Activated CD4-positive, alpha-beta T cell treated with anti-CD3 and anti-CD28 coated beads, Interleukin-2, amount 10 ng/mL, durations not matched to agents 24 days and 14 days (primary cell): ENCODE data around the gene ARL8B. TPM values are rescaled to one million over a fixed set of nuclear protein-coding genes. Genes with fewer than 3 reads are reported as not detected.
"Not testable (repeated sequence)": the region's sequence is repeated elsewhere in the genome, so short reads cannot be mapped to it uniquely, and the experiment has no call there.

Experiments
- DNase-seq: peaks from one replicate; pipeline ENCODE4 v3.0.0; 2022
- H3K27ac Mint-ChIP-seq: one replicate; pipeline ENCODE4 v1.8.0; 2022; ENCODE audit warnings: mild to moderate bottlenecking, mixed read lengths
- H3K27me3 Mint-ChIP-seq: one replicate; pipeline ENCODE4 v1.8.0; 2022; ENCODE audit warnings: mixed read lengths
- H3K36me3 Mint-ChIP-seq: one replicate; pipeline ENCODE4 v1.8.0; 2022; ENCODE audit warnings: low read depth, mild to moderate bottlenecking, mixed read lengths
- H3K4me1 Mint-ChIP-seq: one replicate; pipeline ENCODE4 v1.8.0; 2021; ENCODE audit warnings: mixed read lengths
- H3K4me3 Mint-ChIP-seq: one replicate; pipeline ENCODE4 v1.8.0; 2022; ENCODE audit warnings: mild to moderate bottlenecking, moderate library complexity, mixed read lengths
- H3K9me3 Mint-ChIP-seq: one replicate; pipeline ENCODE4 v1.8.0; 2021; ENCODE audit warnings: mixed read lengths
- intact Hi-C: fragments of 100-400 bp; cut with micrococcal nuclease; formaldehyde crosslinking; loops from one replicate; pipeline ENCODE4 v1.15.1; 2023
- total RNA-seq: library from RNA; stranded (reverse); gene quantifications from 2 replicates; pipeline ENCODE4 v1.2.3, GENCODE V29; 2022

The ARL8B gene
- total RNA-seq, result 46.8 and 50.4 TPM in 2 replicates

DNA sequence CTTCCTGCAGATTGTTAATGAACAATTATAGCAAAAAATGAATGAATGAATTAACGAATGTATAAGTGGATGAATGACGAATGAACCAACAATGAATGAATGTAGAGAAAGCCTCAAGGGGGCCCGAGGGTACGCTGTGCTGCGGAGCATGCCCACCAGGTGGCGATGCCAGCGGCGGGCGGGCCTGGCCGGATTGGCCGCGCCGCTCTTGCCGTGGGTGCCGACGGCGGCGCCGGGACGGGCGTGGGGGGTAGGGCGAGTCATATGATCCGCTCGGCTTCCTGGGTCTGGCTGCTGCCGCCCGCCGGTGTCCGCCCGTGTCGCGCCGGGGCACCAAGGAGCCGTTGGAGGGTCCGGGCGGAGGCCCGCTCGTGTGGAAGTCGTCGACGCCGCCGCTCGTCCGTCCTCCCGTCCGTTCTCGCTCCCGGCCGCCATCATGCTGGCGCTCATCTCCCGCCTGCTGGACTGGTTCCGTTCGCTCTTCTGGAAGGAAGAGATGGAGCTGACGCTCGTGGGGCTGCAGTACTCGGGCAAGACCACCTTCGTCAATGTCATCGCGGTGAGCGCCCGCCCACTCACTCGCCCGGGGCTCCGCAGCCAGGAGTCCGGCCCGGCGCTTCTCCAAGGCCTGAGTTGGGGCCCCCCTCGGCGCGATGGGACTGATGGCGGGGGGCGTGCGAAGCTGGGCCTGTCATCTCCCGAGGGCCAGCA, at the start of gene ARL8B:
ARL8B (plus strand) TSS at position 263 of the 711 bp plus-strand sequence; CDS start at position 437, 174 bp downstream.
- peaks cover 23% of the 10 kb centered on the region for H3K4me1 Mint-ChIP-seq

DNA sequence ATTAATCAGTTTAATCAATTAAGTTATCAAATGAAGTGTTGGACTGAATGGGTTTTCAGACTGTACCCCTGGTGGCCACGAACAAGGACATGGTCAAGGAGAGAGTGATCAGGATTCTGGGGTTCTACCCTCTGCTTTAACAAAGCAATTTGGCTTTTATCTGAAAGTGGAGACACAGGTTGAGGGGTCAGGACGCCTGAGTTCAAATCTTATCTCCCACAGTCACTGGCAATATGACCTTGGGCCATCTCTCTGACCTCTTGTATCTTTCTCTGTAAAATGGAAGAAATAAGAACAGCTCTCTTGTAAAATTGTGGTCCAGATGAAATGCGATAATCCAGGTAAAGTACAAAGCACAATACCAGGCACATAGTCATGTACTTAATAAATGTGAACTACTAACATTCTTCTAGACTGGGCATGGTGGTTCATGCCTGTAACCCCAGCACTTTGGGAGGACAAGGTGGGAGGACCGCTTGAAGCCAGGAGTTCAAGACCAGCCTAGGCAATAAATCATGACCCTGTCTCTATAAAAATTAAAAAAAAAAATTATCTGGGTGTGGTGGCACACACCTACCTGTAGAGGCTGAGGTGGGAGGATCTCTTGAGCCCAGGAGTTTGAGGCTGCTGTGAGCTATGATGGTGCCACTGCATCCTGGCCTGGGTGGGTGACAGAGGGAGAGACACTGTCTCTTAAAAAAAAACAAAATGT, 48.6 kb upstream of the ARL8B start:
- DNase-seq, result no peak
- H3K27ac Mint-ChIP-seq, result no peak overlapping the region
- H3K4me1 Mint-ChIP-seq, result no peaks in the 10 kb centered on the region
- H3K9me3 Mint-ChIP-seq, result no peaks in the 10 kb centered on the region
- peaks cover 24% of the 10 kb centered on the region for H3K27me3 Mint-ChIP-seq
- H3K4me3 Mint-ChIP-seq, result no peak overlapping the region
- intact Hi-C loops, result no loop called here
- no peaks in the 10 kb centered on the region for H3K36me3 Mint-ChIP-seq

More for the DNA sequence above, at the start of gene ARL8B:
- H3K36me3 Mint-ChIP-seq, result peaks cover 11% of the 10 kb centered on the region
- peak within 1 kb of the TSS; percentile 96 for H3K27ac Mint-ChIP-seq
- DNase-seq, result peak; percentile 98
- no peaks in the 10 kb centered on the region for H3K27me3 Mint-ChIP-seq
- H3K4me3 Mint-ChIP-seq, result peak within 1 kb of the TSS; percentile 85
- no peaks in the 10 kb centered on the region for H3K9me3 Mint-ChIP-seq
- intact Hi-C loops, result loop anchor here (1.0 to 10.0 kb wide), 9 partner anchors 40 to 819 kb away; partner anchors contain the start of genes BHLHE40, EDEM1, ITPR1 and SETMAR

DNA sequence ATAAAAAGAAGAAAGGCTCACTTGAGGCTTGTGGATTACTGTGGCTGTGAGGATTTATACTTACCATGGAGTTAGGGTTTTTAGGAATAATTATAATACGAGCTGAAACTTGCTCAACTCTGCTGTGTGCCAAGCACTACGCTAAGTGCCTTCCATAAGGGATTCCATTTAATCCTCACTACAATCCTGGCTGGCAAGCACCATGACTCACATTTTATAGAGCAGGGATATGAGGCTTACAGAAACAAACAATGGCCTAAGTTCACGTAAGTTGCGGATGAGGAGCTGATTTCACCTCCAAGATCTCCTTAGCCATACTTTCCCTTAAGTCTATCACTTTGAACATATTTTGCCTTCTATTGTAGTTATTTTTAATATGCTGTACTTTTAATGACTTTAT, 43.9 kb upstream of the ARL8B start:
- peaks cover 16% of the 10 kb centered on the region for H3K27me3 Mint-ChIP-seq
- H3K36me3 Mint-ChIP-seq, result no peaks in the 10 kb centered on the region
- H3K4me3 Mint-ChIP-seq, result no peak overlapping the region
- intact Hi-C loops, result no loop called here
- no peaks in the 10 kb centered on the region for H3K9me3 Mint-ChIP-seq
- DNase-seq, result no peak
- no peak overlapping the region for H3K27ac Mint-ChIP-seq
- no peaks in the 10 kb centered on the region for H3K4me1 Mint-ChIP-seq

DNA sequence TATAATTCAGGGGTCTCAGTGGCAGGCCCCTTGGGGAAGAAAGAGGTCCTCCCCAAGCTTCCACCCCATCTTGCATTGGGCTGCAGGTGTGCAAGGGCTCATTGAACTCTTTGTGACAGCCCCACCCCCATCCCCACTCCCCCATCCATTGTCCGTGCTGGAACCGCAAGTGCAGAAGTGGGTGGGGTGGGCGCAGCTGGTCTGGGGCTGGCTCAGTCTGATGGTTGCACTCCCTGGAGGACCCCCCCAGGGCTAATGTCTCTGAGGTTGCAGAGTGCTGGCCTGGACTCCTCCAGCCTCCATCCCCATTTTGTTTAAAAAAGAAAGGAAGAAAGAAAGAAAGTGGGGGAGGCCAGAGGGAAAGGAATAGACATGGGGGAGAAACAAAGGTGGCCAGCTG, 42.3 kb upstream of the ARL8B start:
- Mint-ChIP-seq H3K9me3 (no peaks in the 10 kb centered on the region), H3K4me1 (no peaks in the 10 kb centered on the region), H3K4me3 (no peak overlapping the region), H3K36me3 (no peaks in the 10 kb centered on the region), H3K27me3 (peaks cover 14% of the 10 kb centered on the region), H3K27ac (no peak overlapping the region)
- DNase-seq, result no peak
- intact Hi-C loops, result no loop called here

DNA sequence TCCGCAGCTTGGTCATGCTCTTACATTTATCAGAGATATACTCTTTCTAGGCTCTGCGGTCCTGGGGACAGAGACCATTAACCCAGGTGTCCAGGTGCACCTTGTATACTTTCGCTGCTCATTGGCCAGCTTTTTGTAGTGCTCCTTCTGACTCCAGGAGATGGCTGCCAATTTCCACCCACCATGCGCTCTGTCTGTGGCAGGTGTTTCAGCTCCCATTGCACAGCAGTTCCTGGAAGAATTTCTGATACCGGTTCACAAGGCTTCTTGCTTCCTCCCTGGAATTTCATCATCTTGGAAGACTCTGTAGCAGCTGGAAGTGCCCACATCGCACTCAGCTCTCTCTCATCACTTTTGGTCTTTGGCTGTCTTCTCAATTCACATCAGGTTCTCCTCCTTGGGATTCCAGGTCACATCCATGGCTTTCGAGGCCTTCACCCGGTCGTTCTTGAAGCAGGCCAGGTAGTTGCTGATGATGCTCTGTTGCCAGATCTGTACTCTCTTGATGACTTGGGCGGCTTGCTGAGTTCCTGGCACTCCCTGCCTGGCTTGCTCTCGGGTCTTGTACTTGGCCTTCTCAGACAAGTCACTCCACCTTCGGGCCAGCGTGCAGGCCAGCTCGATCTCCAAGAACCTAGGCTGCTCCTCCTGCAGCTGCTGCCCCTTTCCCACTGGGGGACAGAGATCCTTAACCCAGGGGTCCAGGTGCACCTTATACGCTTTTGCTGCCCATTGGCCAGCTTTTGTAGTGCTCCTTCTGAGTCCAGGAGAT, 41.1 kb upstream of the ARL8B start:
- intact Hi-C loops, result no loop called here
- no peak for DNase-seq
- Mint-ChIP-seq H3K36me3 (no peaks in the 10 kb centered on the region), H3K27ac (no peak overlapping the region), H3K4me3 (no peak overlapping the region), H3K27me3 (peaks cover 14% of the 10 kb centered on the region), H3K4me1 (no peaks in the 10 kb centered on the region), H3K9me3 (no peaks in the 10 kb centered on the region)

DNA sequence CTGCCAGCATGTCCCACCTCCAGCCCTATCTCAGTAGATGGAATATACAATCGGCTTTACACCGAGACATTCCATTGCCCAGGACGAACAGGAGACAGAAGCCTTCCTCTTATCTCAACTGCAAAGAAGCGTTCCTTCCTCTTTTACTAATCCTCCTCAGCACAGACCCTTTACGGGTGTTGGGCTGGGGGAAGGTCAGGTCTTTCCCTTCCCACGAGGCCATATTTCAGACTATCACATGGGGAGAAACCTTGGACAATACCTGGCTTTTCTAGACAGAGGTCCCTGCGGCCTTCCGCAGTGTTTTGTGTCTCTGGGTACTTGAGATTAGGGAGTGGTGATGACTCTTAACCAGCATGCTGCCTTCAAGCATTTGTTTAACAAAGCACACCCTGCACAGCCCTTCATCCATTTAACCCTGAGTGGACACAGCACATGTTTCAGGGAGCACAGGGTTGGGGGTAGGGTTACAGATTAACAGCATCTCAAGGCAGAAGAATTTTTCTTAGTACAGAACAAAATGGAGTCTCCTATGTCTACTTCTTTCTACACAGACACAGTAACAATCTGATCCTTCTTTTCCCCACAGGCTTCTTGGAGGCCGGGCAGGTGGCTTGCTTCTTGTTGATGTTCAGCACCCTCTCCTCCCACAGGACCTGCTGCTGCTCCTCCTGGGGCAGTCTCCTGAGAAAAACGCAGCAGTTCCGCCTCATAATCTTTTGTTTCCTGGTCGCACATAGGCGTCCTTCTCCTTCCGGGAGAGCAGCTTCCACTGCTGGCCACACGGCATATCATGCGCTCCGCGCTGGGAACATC, 39.9 kb upstream of the ARL8B start:
- H3K4me3 Mint-ChIP-seq, intact Hi-C loops, H3K36me3 Mint-ChIP-seq, H3K27ac Mint-ChIP-seq, H3K4me1 Mint-ChIP-seq, DNase-seq, H3K9me3 Mint-ChIP-seq: not testable (repeated sequence)
- peaks cover 16% of the 10 kb centered on the region for H3K27me3 Mint-ChIP-seq

DNA sequence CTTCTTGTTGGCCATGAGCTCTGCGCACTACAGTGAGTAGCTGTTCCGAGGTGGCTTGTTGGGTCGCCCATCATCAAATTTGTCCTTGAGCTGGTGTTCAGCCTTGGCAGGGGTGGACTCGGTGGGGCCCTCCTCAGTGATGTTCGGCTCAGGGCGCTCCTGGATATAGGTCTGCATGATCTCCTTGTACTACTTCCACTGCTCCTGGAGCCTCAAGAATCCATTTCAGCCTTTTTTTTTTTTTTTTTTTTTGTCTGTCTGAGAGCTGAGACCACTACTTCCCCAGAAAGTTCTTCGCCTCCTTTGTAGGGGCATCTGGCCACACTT, 39.3 kb upstream of the ARL8B start:
- no peak for DNase-seq
- Mint-ChIP-seq H3K9me3 (no peaks in the 10 kb centered on the region), H3K4me3 (no peak overlapping the region), H3K4me1 (no peaks in the 10 kb centered on the region), H3K36me3 (no peaks in the 10 kb centered on the region), H3K27ac (no peak overlapping the region), H3K27me3 (peaks cover 18% of the 10 kb centered on the region)
- intact Hi-C loops, result no loop called here

DNA sequence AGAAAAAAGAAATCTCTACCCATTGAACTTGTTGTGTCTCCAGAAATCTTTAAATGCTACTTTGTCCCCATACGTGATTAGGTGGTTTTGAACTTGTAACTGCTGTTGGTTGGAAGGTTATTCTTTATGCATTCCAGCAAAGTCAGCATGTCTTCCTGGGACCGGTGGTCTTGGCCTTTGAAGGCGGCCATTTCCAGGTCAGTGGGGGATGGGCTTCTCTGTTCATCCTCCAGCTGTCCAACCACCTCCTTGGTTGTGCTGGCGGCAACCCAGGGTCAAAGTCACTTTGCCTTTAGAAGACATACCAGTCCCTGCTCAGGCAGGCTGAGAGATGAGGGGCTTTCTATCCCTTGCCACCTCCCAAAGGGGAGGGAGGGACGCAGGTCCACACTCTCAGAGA, 37.9 kb upstream of the ARL8B start:
- no peak overlapping the region for H3K4me3 Mint-ChIP-seq
- H3K36me3 Mint-ChIP-seq, result no peaks in the 10 kb centered on the region
- H3K4me1 Mint-ChIP-seq, result no peaks in the 10 kb centered on the region
- no peak overlapping the region for H3K27ac Mint-ChIP-seq
- H3K27me3 Mint-ChIP-seq, result peaks cover 23% of the 10 kb centered on the region
- intact Hi-C loops, result no loop called here
- DNase-seq, result no peak
- no peaks in the 10 kb centered on the region for H3K9me3 Mint-ChIP-seq

DNA sequence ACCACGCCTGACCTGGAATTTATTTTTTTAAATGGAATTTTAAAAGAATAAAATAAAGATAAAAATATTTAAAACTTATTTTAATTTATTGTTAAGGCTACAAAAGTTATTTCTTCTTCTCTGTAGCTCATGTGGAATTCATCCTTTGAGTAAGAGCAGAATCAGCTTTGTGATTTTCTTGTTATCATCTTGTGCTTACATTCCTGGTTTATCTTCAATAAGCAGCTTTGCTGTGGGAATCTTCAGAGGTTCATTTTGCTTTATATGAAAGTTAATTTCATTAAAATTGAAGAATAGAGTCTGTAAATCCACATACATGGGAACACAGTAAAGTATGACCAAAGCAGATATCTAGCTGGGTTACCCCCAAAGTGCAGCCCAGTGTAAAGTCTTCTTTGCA, 35.4 kb upstream of the ARL8B start:
- no peak for DNase-seq
- H3K27ac Mint-ChIP-seq, result no peak overlapping the region
- no peaks in the 10 kb centered on the region for H3K9me3 Mint-ChIP-seq
- peaks cover 22% of the 10 kb centered on the region for H3K27me3 Mint-ChIP-seq
- intact Hi-C loops, result no loop called here
- H3K4me1 Mint-ChIP-seq, result no peaks in the 10 kb centered on the region
- H3K36me3 Mint-ChIP-seq, result no peaks in the 10 kb centered on the region
- H3K4me3 Mint-ChIP-seq, result no peak overlapping the region

DNA sequence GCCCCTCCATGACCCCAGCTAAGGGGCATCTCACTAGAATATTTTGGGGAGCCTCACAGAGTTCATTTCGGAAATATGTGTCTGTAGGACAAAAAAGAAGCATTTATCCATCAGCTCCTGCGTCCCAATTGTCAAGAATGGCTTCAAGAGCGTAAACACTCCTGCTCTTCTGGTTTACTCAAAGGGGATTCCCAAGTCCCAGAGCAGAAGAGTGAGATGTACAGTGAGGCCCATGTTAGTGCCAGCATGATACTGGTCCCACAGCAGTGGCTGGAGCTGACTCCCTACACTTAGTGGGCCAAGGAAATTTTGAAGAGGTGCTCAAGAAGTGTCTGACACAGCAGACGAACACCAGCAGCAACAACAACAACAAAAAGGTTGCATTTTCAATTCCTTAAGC, 34.9 kb upstream of the ARL8B start:
- Mint-ChIP-seq H3K36me3 (no peaks in the 10 kb centered on the region), H3K4me3 (no peak overlapping the region), H3K27me3 (peaks cover 20% of the 10 kb centered on the region), H3K9me3 (no peaks in the 10 kb centered on the region), H3K27ac (no peak overlapping the region), H3K4me1 (no peaks in the 10 kb centered on the region)
- no peak for DNase-seq
- intact Hi-C loops, result no loop called here

DNA sequence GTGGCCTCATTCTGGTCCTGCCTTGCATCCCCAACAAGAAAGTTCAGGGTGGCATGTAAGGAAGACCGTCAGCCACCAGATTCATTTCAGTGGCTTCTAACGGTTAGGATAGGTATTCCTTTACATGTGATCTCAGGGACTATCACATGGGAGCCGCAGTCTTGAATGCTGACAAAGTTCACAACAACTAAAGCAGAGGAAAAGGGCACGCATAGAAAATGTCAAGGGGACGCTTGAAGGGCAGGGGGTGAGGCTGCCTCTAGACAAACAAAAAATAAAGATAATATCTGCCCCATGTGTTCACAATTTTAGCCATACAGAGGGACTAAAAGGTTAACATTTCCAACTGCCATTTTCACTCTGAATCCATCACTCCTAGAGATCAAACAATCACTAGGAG, 31.9 kb upstream of the ARL8B start:
- Mint-ChIP-seq H3K4me1 (no peaks in the 10 kb centered on the region), H3K27me3 (peaks cover 23% of the 10 kb centered on the region), H3K27ac (no peak overlapping the region), H3K36me3 (no peaks in the 10 kb centered on the region), H3K9me3 (no peaks in the 10 kb centered on the region), H3K4me3 (no peak overlapping the region)
- DNase-seq, result no peak
- intact Hi-C loops, result no loop called here

DNA sequence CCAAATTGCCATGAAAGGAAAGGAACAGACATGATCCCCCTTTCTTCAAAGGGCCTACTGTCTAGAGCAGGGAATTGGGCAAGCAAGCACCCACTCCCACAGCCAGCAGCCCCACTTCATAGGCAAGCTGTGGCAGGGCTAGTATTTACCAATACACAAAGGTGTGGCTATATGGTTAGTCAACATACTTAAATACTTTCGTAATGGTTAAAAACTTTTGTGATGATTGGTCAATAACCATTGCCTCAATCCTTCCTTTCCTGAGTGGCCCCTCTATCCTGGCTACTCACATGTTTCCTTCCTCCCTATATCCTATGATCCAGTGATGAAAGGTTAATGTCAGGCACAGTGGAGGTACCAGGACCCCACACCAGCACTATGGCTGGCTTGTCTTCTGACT, 30.1 kb upstream of the ARL8B start:
- DNase-seq, result no peak
- H3K27ac Mint-ChIP-seq, result no peak overlapping the region
- H3K4me3 Mint-ChIP-seq, result no peak overlapping the region
- no peaks in the 10 kb centered on the region for H3K36me3 Mint-ChIP-seq
- peaks cover 31% of the 10 kb centered on the region for H3K27me3 Mint-ChIP-seq
- H3K9me3 Mint-ChIP-seq, result no peaks in the 10 kb centered on the region
- intact Hi-C loops, result no loop called here
- H3K4me1 Mint-ChIP-seq, result peaks cover 4% of the 10 kb centered on the region

DNA sequence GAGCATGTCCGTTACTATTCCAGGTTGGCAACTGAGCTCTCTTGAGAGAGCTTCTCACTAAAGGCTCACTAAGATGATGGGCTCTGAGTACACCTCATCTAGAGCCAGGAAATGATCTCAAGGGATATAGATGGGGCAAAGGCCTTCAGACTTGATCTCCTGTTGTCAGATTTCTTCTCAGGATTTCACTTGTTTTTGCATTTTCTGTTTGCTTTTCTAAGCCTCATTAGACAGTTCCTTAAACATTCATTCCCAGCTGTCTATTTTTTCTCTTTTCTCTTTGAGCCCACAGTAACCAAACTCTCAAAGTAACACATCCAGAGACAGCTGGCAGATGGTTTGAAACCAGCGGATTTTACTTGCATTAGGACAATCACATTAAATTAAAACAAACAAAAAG, 28.4 kb upstream of the ARL8B start:
- peaks cover 4% of the 10 kb centered on the region for H3K4me1 Mint-ChIP-seq
- H3K9me3 Mint-ChIP-seq, result no peaks in the 10 kb centered on the region
- H3K4me3 Mint-ChIP-seq, result no peak overlapping the region
- H3K27ac Mint-ChIP-seq, result no peak overlapping the region
- intact Hi-C loops, result no loop called here
- peaks cover 36% of the 10 kb centered on the region for H3K27me3 Mint-ChIP-seq
- no peaks in the 10 kb centered on the region for H3K36me3 Mint-ChIP-seq
- no peak for DNase-seq
